DND-41 (cell line): ENCODE data around the gene TSHZ2.

Experiments used
- EZH2 ChIP-seq: IDR thresholded peaks from 3 replicates; pipeline ENCODE4 v1.6.1; 2012; ENCODE audit warnings: borderline replicate concordance, low read depth, mild to moderate bottlenecking, moderate library complexity, low read length, inconsistent platforms; ENCODE audit not compliant: severe bottlenecking
- TF ChIP-seq, protein P1 (sequence below): IDR thresholded peaks from 2 replicates; pipeline ENCODE4 v1.5.1; 2012; ENCODE audit warnings: borderline replicate concordance, low read length, moderate library complexity, mild to moderate bottlenecking; ENCODE audit not compliant: poor library complexity, severe bottlenecking; ENCODE audit errors: extremely low read depth

GRCh38 chr20:53453076-53453475 is 480.9 kb downstream of the TSHZ2 start:
- TF ChIP-seq EZH2 = no peak
- TF ChIP-seq, protein P1, sequence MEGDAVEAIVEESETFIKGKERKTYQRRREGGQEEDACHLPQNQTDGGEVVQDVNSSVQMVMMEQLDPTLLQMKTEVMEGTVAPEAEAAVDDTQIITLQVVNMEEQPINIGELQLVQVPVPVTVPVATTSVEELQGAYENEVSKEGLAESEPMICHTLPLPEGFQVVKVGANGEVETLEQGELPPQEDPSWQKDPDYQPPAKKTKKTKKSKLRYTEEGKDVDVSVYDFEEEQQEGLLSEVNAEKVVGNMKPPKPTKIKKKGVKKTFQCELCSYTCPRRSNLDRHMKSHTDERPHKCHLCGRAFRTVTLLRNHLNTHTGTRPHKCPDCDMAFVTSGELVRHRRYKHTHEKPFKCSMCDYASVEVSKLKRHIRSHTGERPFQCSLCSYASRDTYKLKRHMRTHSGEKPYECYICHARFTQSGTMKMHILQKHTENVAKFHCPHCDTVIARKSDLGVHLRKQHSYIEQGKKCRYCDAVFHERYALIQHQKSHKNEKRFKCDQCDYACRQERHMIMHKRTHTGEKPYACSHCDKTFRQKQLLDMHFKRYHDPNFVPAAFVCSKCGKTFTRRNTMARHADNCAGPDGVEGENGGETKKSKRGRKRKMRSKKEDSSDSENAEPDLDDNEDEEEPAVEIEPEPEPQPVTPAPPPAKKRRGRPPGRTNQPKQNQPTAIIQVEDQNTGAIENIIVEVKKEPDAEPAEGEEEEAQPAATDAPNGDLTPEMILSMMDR = no peak
